ENCODE results near the gene RET.

RET gene

DNA sequence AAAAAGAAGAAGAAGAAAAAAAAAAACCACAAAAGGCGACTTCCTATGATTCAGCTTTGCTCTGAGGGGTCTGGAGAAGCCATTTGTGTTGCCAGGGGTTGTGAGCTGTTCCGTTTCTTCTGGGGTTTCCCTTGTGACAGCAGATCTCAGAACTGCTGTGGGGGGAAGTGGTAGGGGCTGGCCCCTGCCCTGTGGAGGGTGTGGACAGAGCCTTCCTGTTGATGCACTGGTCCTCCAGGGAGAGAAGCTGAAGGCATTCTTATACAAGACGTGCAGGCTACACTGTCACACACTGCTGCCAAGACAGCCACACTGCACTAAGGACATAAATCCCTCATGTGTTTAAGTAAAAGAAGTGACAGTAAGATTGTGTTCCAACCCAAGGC lies 44.1 kb downstream of the RET start:
- no peaks in the 10 kb centered on the region for H3F3A ChIP-seq (ENCODE audit: control insufficient read depth, insufficient read depth)
- H3K9me3 ChIP-seq (ENCODE audit: control insufficient read depth, insufficient read depth, low read length) = no peaks in the 10 kb centered on the region
- H3K9me2 ChIP-seq (replicated peaks; ENCODE audit: control insufficient read depth, low read length) = no peaks in the 10 kb centered on the region

DNA sequence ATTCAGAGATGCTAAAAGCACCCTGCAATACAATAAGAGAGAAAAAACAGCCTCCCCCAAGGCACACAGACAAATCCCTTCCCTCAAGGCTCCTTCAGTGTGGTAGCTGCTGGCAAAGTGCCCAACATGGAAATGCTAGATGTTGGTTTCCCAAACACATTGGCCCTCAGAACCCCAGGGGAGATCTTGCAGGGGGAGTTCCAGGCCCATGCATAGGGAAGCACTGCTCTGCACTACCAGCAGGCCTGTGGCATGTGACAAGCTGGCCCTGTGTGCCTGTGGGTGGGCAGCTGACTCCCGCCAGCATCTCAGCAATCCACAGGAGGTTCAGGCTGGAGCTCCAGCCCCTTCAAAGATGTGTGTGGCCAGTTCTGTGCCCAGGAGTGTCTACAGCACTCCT lies 44.6 kb downstream of the RET start:
- no peak overlapping the region for H3K27ac ChIP-seq (ENCODE audit: low read depth, low read length)
- no peaks in the 10 kb centered on the region for H3K27me3 ChIP-seq (ENCODE audit: control insufficient read depth, low read length)
- H3K9me3 ChIP-seq (ENCODE audit: control insufficient read depth, insufficient read depth, low read length) = no peaks in the 10 kb centered on the region
- no peaks in the 10 kb centered on the region for H3K9me2 ChIP-seq (replicated peaks; ENCODE audit: control insufficient read depth, low read length)
- no peaks in the 10 kb centered on the region for H3K79me2 ChIP-seq (ENCODE audit: control insufficient read depth, low read length)
- H3K4me3 ChIP-seq (ENCODE audit: low read length) = no peak overlapping the region
- no peaks in the 10 kb centered on the region for H3K36me3 ChIP-seq (ENCODE audit: control insufficient read depth, low read length)
- H3K4me2 ChIP-seq (ENCODE audit: low read length) = no peak overlapping the region
- no peaks in the 10 kb centered on the region for H3F3A ChIP-seq (ENCODE audit: control insufficient read depth, insufficient read depth)
- no peaks in the 10 kb centered on the region for H4K20me1 ChIP-seq (ENCODE audit: control insufficient read depth, insufficient read depth, low read depth, low read length)
- H3K4me1 ChIP-seq (ENCODE audit: control insufficient read depth, low read length) = peaks cover 8% of the 10 kb centered on the region
- TF ChIP-seq EZH2phosphoT487 (IDR thresholded peaks at IDR 0.05; ENCODE audit: borderline replicate concordance, low read length) = no peak
- TF ChIP-seq, protein P1, sequence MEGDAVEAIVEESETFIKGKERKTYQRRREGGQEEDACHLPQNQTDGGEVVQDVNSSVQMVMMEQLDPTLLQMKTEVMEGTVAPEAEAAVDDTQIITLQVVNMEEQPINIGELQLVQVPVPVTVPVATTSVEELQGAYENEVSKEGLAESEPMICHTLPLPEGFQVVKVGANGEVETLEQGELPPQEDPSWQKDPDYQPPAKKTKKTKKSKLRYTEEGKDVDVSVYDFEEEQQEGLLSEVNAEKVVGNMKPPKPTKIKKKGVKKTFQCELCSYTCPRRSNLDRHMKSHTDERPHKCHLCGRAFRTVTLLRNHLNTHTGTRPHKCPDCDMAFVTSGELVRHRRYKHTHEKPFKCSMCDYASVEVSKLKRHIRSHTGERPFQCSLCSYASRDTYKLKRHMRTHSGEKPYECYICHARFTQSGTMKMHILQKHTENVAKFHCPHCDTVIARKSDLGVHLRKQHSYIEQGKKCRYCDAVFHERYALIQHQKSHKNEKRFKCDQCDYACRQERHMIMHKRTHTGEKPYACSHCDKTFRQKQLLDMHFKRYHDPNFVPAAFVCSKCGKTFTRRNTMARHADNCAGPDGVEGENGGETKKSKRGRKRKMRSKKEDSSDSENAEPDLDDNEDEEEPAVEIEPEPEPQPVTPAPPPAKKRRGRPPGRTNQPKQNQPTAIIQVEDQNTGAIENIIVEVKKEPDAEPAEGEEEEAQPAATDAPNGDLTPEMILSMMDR (IDR thresholded peaks at IDR 0.05; ENCODE audit: low read depth, low read length, poor library complexity, severe bottlenecking) = no peak

More for the DNA sequence above, 44.1 kb downstream of the RET start:
- no peak overlapping the region for H3K27ac ChIP-seq (ENCODE audit: low read depth, low read length)
- H3K4me2 ChIP-seq (ENCODE audit: low read length) = no peak overlapping the region
- peaks cover 8% of the 10 kb centered on the region for H3K4me1 ChIP-seq (ENCODE audit: control insufficient read depth, low read length)
- no peaks in the 10 kb centered on the region for H3K79me2 ChIP-seq (ENCODE audit: control insufficient read depth, low read length)
- no peaks in the 10 kb centered on the region for H3K27me3 ChIP-seq (ENCODE audit: control insufficient read depth, low read length)
- no peak overlapping the region for H3K4me3 ChIP-seq (ENCODE audit: low read length)
- no peaks in the 10 kb centered on the region for H4K20me1 ChIP-seq (ENCODE audit: control insufficient read depth, insufficient read depth, low read depth, low read length)
- H3K36me3 ChIP-seq (ENCODE audit: control insufficient read depth, low read length) = no peaks in the 10 kb centered on the region
- TF ChIP-seq, protein P1 (IDR thresholded peaks at IDR 0.05; ENCODE audit: low read depth, low read length, poor library complexity, severe bottlenecking) = no peak
- no peak for TF ChIP-seq EZH2phosphoT487 (IDR thresholded peaks at IDR 0.05; ENCODE audit: borderline replicate concordance, low read length)

DNA sequence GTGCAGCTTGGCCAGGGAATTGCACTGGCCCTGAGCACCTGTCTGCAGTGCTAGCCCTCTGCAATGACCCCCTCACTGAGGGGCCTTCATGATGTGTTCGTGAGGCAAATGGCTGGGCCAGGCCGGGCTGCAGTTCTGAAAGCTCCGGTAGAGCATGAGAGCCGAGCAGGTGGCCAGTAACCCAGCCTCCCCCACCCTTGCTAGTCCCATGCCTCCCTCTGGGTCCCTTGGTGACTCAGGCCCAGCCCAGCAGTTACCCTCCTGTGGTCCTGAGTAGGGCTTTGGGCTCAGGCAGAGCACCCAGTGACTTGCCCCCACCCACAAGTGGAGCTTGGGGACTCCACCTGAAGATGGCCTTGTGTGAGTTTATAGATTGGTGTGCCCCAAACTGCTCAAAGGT lies 45.2 kb downstream of the RET start:
- Histone ChIP-seq H3F3A (ENCODE audit: control insufficient read depth, insufficient read depth) (no peaks in the 10 kb centered on the region), H3K27me3 (ENCODE audit: control insufficient read depth, low read length) (no peaks in the 10 kb centered on the region), H4K20me1 (ENCODE audit: control insufficient read depth, insufficient read depth, low read depth, low read length) (no peaks in the 10 kb centered on the region), H3K4me2 (ENCODE audit: low read length) (no peak overlapping the region), H3K4me3 (ENCODE audit: low read length) (no peak overlapping the region), H3K36me3 (ENCODE audit: control insufficient read depth, low read length) (no peaks in the 10 kb centered on the region), H3K9me2 (replicated peaks; ENCODE audit: control insufficient read depth, low read length) (no peaks in the 10 kb centered on the region), H3K27ac (ENCODE audit: low read depth, low read length) (no peak overlapping the region), H3K4me1 (ENCODE audit: control insufficient read depth, low read length) (peaks cover 14% of the 10 kb centered on the region), H3K79me2 (ENCODE audit: control insufficient read depth, low read length) (no peaks in the 10 kb centered on the region), H3K9me3 (ENCODE audit: control insufficient read depth, insufficient read depth, low read length) (no peaks in the 10 kb centered on the region)
- no peak for TF ChIP-seq EZH2phosphoT487 (IDR thresholded peaks at IDR 0.05; ENCODE audit: borderline replicate concordance, low read length)
- TF ChIP-seq, protein P1 (IDR thresholded peaks at IDR 0.05; ENCODE audit: low read depth, low read length, poor library complexity, severe bottlenecking) = no peak

DNA sequence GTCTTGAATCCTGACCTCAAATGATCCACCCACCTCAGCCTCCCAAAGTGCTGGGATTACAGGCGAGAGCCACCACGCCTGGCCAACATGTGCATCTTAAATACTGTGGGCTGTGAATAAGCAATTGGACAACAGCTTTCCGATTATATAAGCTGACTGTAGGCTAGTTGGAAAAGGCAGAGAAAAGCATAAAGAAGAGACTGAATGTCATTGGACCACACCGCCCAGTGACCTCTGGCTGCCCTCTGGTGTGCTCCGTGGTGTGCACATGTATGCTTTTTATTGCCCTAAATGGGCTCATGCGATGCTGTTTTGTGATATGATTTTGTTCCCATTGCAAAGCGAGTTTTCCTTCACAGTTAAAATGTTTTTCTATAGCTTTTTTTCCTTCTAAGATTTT lies 46.0 kb downstream of the RET start:
- no peak overlapping the region for H3K4me3 ChIP-seq (ENCODE audit: low read length)
- H4K20me1 ChIP-seq (ENCODE audit: control insufficient read depth, insufficient read depth, low read depth, low read length) = no peaks in the 10 kb centered on the region
- no peaks in the 10 kb centered on the region for H3K79me2 ChIP-seq (ENCODE audit: control insufficient read depth, low read length)
- H3K9me2 ChIP-seq (replicated peaks; ENCODE audit: control insufficient read depth, low read length) = no peaks in the 10 kb centered on the region
- no peak overlapping the region for H3K27ac ChIP-seq (ENCODE audit: low read depth, low read length)
- no peaks in the 10 kb centered on the region; the same call in 1 of the 2 replicates for H3K27me3 ChIP-seq (ENCODE audit: control insufficient read depth, low read length)
- no peaks in the 10 kb centered on the region for H3K36me3 ChIP-seq (ENCODE audit: control insufficient read depth, low read length)
- no peak overlapping the region for H3K4me2 ChIP-seq (ENCODE audit: low read length)
- TF ChIP-seq, protein P1 (IDR thresholded peaks at IDR 0.05; ENCODE audit: low read depth, low read length, poor library complexity, severe bottlenecking) = no peak
- TF ChIP-seq EZH2phosphoT487 (IDR thresholded peaks at IDR 0.05; ENCODE audit: borderline replicate concordance, low read length) = no peak
- no peaks in the 10 kb centered on the region for H3F3A ChIP-seq (ENCODE audit: control insufficient read depth, insufficient read depth)
- H3K4me1 ChIP-seq (ENCODE audit: control insufficient read depth, low read length) = peaks cover 17% of the 10 kb centered on the region
- H3K9me3 ChIP-seq (ENCODE audit: control insufficient read depth, insufficient read depth, low read length) = no peaks in the 10 kb centered on the region

Measured in DOHH2 (cell line).